ENCODE measurements around the gene RASA3. TPM values are rescaled to one million over a fixed set of nuclear protein-coding genes. Genes with fewer than 3 reads are reported as not detected.

RASA3 gene
- total and polyA plus RNA-seq, 9 of the 15 experiments (the other 6 are each of a cell fraction or from before 2014, with no cell fraction given), result 0.72 to 25.3 (median 14.4) TPM

DNA sequence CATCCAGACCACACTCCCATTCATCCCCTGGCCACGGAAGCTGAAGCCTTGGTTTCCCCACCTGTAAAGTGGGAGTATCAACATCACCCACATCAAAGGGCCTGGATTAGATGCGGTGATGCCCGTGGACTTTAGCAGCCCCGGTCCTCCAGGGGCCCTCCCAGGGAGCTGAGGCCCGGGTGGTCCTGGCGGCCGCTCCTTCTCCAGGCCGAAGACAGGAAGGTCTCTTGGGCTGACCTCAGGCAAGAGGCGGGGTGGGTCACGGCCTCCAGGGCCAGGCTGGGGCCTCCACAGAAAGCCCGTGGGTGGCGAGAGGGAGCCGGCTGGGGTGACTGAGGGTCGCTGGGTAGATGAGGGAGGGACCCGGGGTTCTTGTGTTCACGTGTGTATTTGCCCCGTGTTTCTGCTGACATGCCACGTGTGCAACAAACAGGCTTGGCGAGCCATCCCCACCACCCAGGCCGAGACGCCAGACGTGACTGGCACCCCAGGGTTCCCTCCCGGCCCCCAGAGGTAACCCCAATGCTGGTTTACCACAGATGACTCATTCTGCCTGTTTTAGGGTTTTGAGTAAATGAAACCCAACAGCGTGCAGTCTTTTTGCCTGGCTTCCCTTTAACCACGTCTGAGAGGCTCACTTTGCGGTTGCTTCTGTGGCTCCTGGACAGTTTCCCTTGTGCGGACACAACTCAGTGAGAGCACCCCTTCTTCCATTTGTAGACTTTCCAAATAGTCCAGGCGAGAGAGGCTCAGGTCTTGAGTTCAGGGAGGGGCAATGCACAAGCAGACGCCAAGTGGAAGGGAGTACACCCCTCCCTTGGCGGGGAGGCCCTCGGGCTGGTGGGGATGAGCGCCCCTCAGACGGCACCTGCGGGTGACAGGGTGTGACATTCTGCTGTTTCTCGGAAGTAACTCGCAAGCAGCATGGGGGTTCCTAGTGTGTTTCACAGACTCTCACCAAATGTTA lies 201.5 kb downstream of the RASA3 start:
- TF ChIP-seq ZKSCAN1 (IDR thresholded peaks at IDR 0.05; ENCODE audit: low read depth, low read length), result no peak
- no peaks in the 10 kb centered on the region for H4K20me1 ChIP-seq (replicated peaks; ENCODE audit: control insufficient read depth, insufficient read depth, low read length)
- BruUV-seq (replicated peaks), result no TSS peak
- H3K27me3 ChIP-seq (ENCODE audit: control insufficient read depth in 2 of 2, insufficient read depth in 2 of 2, low read length in 2 of 2), result peaks cover 28 to 75% of the 10 kb centered on the region in 2 experiments
- DNase-seq (ENCODE audit: extremely low read depth in 1 of 4, low spot score in 3 of 4) (no peak), FAIRE-seq (no peak), ATAC-seq (no peak)
- no peaks in the 10 kb centered on the region for H3K36me3 ChIP-seq (ENCODE audit: control insufficient read depth, insufficient read depth, low read length)
- no peaks in the 10 kb centered on the region for H3K9me1 ChIP-seq (ENCODE audit: control insufficient read depth, insufficient read depth, low read length)
- H3K27ac ChIP-seq (ENCODE audit: extremely low read depth, low read depth, low read length), result no peak overlapping the region
- H2AFZ ChIP-seq (ENCODE audit: low read depth, low read length), result no peak overlapping the region
- WGBS (ENCODE audit: insufficient coverage, low coverage, missing lambda C conversion rate), result 5% methylated on average over 26 of the region's 36 CpGs
- H3K79me2 ChIP-seq (ENCODE audit: control insufficient read depth, insufficient read depth, low read length), result no peaks in the 10 kb centered on the region
- H3K4me3 ChIP-seq, result no peak overlapping the region
- H3K9me3 ChIP-seq (replicated peaks; ENCODE audit: control insufficient read depth, insufficient read depth, low read depth, low read length), result no peaks in the 10 kb centered on the region
- ChIA-PET CTCF (ENCODE audit: low intra/inter-chr PET ratio) (no interaction called here), POLR2A (interaction anchor here (1.2 kb wide), 1 partner anchor 10 kb away, joined by 3 read pairs; no protein-coding TSS in a partner anchor)
- H3K4me1 ChIP-seq (replicated peaks in 1 of 2; ENCODE audit: control insufficient read depth in 2 of 2, insufficient read depth in 2 of 2, low read length in 2 of 2), result peaks cover 0 to 3% of the 10 kb centered on the region in 2 experiments; a peak in 1 of 5 replicates
- in situ Hi-C loops (cut with MboI) (no loop called here), intact Hi-C loops (cut with micrococcal nuclease) (no loop called here)
- no peak overlapping the region for H3K4me2 ChIP-seq (ENCODE audit: insufficient read depth, low read length)
- H3K9ac ChIP-seq (ENCODE audit: insufficient read depth in 1 of 2, low read depth in 2 of 2, low read length in 2 of 2), result no peak overlapping the region; a peak in 1 of 4 replicates

All from K562 (cell line).